A673 (cell line): ENCODE measurements around the gene IL11RA.

ENCODE experiments used
- CTCF ChIP-seq: fragments of 300-800, 200-600 bp; sonication (generic); conservative IDR thresholded peaks from 2 replicates; pipeline ENCODE4 v1.5.1; 2017; ENCODE audit warnings: low read depth, mild to moderate bottlenecking, antibody characterized with exemption, low read length, moderate library complexity, mixed read lengths
- EZH2 ChIP-seq: fragments of 200-600 bp; sonication (generic); IDR thresholded peaks from 2 replicates; pipeline ENCODE4 v1.6.1; 2017; ENCODE audit warnings: borderline replicate concordance, low read depth, mild to moderate bottlenecking, mixed read lengths, antibody characterized with exemption, low read length; ENCODE audit not compliant: poor library complexity, severe bottlenecking

- TF ChIP-seq CTCF (no peak), EZH2 (no peak)
Observed at GRCh38 chr9:34647651-34648050, 4.3 kb upstream of the IL11RA start.
